T-cell (primary cell): ENCODE data around the gene EEPD1. TPM values are rescaled to one million over a fixed set of nuclear protein-coding genes. Genes with fewer than 3 reads are reported as not detected.

ENCODE experiments used
- ATAC-seq, 4 experiments: fragments of 200-7000 bp in 3 of 4; fragments of 150-1000 bp in 1 of 4; cut with Tn5 transposase; replicated peaks in 1 of 4; 1 replicate in 3 of 4; 2 replicates in 1 of 4; pipeline ENCODE4 v1.10.0; 2021; ENCODE audit warnings: moderate library complexity in 3 of 4, mild to moderate bottlenecking in 2 of 4, moderate number of reproducible peaks in 1 of 4
- CTCF ChIA-PET, 2 donors: fragments of 300-600 bp; sonication (Branson Sonifier 250); formaldehyde crosslinking; loops; one replicate each; lab custom pipeline; 2022; ENCODE audit warnings: antibody characterized with exemption in 2 of 2; lab: Charles Lee
- POLR2A ChIA-PET, 2 donors: fragments of 300-600 bp; sonication (Branson Sonifier 250); formaldehyde crosslinking; loops; one replicate each; lab custom pipeline; 2022; ENCODE audit warnings: antibody characterized with exemption in 2 of 2; lab: Charles Lee
- DNase-seq, 35 experiments: peaks; one replicate each; pipeline versions ENCODE4 v3.0.0 to v3.0.0-alpha.2; 2013 to 2023
- H3K27ac ChIP-seq: one replicate; pipeline ENCODE4 v1.5.1; 2013; ENCODE audit warnings: low read length
- H3K27me3 ChIP-seq, 2 experiments: replicated peaks in 1 of 2; 1 replicate in 1 of 2; 2 replicates in 1 of 2; pipeline versions ENCODE4 v1.6.1 to v1.7.0; 2013; ENCODE audit warnings: low read length in 1 of 2, mixed read lengths in 1 of 2; ENCODE audit not compliant: control insufficient read depth in 2 of 2, insufficient read depth in 2 of 2; ENCODE audit errors: extremely low read depth in 1 of 2
- H3K36me3 ChIP-seq, 2 donors: 1 replicate in 1 of 2; 2 replicates in 1 of 2; pipeline versions ENCODE4 v1.6.1 to v1.7.0; 2013; ENCODE audit warnings: low read length in 1 of 2; ENCODE audit not compliant: control insufficient read depth in 2 of 2, insufficient read depth in 1 of 2; ENCODE audit errors: extremely low read depth in 1 of 2
- H3K4me1 ChIP-seq, 2 experiments: 1 replicate in 1 of 2; 2 replicates in 1 of 2; pipeline versions ENCODE4 v1.6.1 to v1.7.0; 2013; ENCODE audit warnings: low read length in 2 of 2, mixed read lengths in 1 of 2; ENCODE audit not compliant: insufficient read depth in 2 of 2, control insufficient read depth in 1 of 2; ENCODE audit errors: extremely low read depth in 1 of 2
- H3K4me3 ChIP-seq, 2 donors: 1 replicate in 1 of 2; 2 replicates in 1 of 2; pipeline versions ENCODE4 v1.5.1 to v1.7.0; 2013; ENCODE audit warnings: mild to moderate bottlenecking in 2 of 2, low read length in 1 of 2, moderate library complexity in 1 of 2; ENCODE audit not compliant: control insufficient read depth in 1 of 2; ENCODE audit errors: extremely low read depth in 1 of 2
- H3K9me3 ChIP-seq: 2 replicates; pipeline ENCODE4 v1.7.0; 2013
- H3K27ac Mint-ChIP-seq, 2 donors: one replicate each; pipeline ENCODE4 v1.8.0; 2020 to 2021; ENCODE audit warnings: mild to moderate bottlenecking in 2 of 2, mixed read lengths in 2 of 2
- H3K27me3 Mint-ChIP-seq, 2 donors: one replicate each; pipeline ENCODE4 v1.8.0; 2021 to 2022; ENCODE audit warnings: mixed read lengths in 2 of 2
- H3K36me3 Mint-ChIP-seq: one replicate; pipeline ENCODE4 v1.8.0; 2021; ENCODE audit warnings: mixed read lengths
- H3K4me1 Mint-ChIP-seq, 3 donors: one replicate each; pipeline ENCODE4 v1.8.0; 2020 to 2022; ENCODE audit warnings: mixed read lengths in 3 of 3, mild to moderate bottlenecking in 1 of 3
- H3K4me3 Mint-ChIP-seq, 3 donors: one replicate each; pipeline ENCODE4 v1.8.0; 2020 to 2022; ENCODE audit warnings: mild to moderate bottlenecking in 3 of 3, mixed read lengths in 3 of 3, moderate library complexity in 3 of 3
- H3K9me3 Mint-ChIP-seq, 3 donors: one replicate each; pipeline ENCODE4 v1.8.0; 2020 to 2022; ENCODE audit warnings: mixed read lengths in 3 of 3
- WGBS: methylation state at CpG from one replicate; pipeline ENCODE4 v1.1.5; 2013; ENCODE audit warnings: missing lambda C conversion rate; ENCODE audit not compliant: insufficient coverage; 5-methylcytosine and 5-hydroxymethylcytosine counted together
- total RNA-seq, 35 experiments: library from RNA in 6 of 35; stranded (reverse) in 6 of 35; fragments of 120-200 nt in 1 of 35; gene quantifications; one replicate each; pipeline versions ENCODE4 v1.2.1 to v1.2.4 and lab custom pipeline; 2013 to 2026

Gene EEPD1
- total RNA-seq, 5 donors from 2014 or later (not counting 1 experiment from before 2014, with no cell fraction given), result 2.7 to 16.2 (median 4.2) TPM

DNA sequence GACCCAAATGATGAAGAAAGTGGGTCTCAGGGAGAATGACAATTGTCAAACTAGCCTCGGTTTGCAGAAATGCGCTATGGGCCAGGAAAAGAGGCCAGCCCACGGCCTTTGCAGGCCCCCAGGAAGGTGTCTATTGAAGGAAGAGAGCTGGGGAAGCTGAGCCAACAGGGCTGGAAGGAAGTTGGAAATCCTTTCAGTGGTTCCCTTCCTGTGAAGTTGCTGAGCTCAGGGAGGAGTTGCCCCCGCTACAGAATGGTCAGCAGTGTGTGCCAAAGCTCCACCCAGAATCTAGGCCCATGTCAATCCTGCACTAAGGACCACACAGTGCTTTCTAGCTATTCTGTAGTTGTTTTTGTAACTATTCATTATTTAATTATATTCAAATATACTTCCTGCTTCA lies 145.1 kb downstream of the EEPD1 start:
- Histone ChIP-seq H3K27ac (no peak overlapping the region), H3K9me3 (no peaks in the 10 kb centered on the region), H3K36me3 (peaks cover 6 to 9% of the 10 kb centered on the region in 2 donors), H3K4me1 (no peaks in the 10 kb centered on the region), H3K4me3 (no peak overlapping the region), H3K27me3 (no peaks in the 10 kb centered on the region)
- 92% methylated on average over 2 of the region's 4 CpGs for WGBS
- POLR2A ChIA-PET, result no interaction called here
- DNase-seq (no peak), ATAC-seq (no peak)
- Mint-ChIP-seq H3K4me1 (no peaks in the 10 kb centered on the region), H3K27me3 (no peaks in the 10 kb centered on the region), H3K36me3 (peaks cover 23% of the 10 kb centered on the region), H3K27ac (no peak overlapping the region), H3K9me3 (no peaks in the 10 kb centered on the region), H3K4me3 (no peak overlapping the region)
- CTCF ChIA-PET, result interaction anchor here (0.7 to 1.5 kb wide), 2 partner anchors 11 to 314 kb away, joined by 4 to 5 read pairs; no protein-coding TSS in a partner anchor

GRCh38 chr7:36299223-36299774 lies 146.2 kb downstream of the EEPD1 start:
- no peak for ATAC-seq
- no peaks in the 10 kb centered on the region for H3K27me3 Mint-ChIP-seq
- 97% methylated on average over 14 of the region's 17 CpGs for WGBS

DNA sequence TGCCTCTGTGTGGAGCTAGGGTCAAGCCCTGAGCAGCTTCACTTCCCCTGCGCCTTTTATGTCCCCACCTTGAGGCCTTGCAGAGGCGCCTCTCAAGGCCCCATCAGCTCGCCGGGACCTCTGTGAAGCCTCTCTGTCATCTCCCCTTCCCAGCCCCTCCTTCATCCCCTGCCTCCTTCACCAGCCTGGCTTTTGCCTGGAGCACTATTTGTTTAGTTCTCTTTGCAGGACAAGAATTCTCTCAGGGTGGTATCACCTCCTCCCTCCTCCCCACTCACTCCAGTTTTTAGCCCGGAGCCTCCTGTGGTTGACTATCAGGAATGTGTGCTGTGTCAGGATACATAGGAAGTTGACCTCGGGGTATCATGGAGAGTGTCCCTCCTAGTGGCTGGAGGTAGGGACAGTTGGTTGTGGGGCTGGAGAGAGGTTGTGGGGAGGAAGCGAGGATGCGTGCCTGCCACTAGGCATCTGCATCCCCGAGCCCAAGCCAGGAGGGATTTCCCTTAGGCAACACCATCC lies 146.8 kb downstream of the EEPD1 start:
- peaks cover 23% of the 10 kb centered on the region for H3K36me3 Mint-ChIP-seq
- no peak overlapping the region for H3K27ac ChIP-seq
- ChIA-PET POLR2A (no interaction called here), CTCF (interaction anchor here in 1 of 2 donors (1.0 kb wide), 1 partner anchor 20 kb away, joined by 4 read pairs; no protein-coding TSS in a partner anchor)
- H3K9me3 ChIP-seq, result no peaks in the 10 kb centered on the region
- ATAC-seq, result no peak
- H3K9me3 Mint-ChIP-seq, result no peaks in the 10 kb centered on the region
- H3K4me1 ChIP-seq, result no peaks in the 10 kb centered on the region
- H3K4me3 Mint-ChIP-seq, result no peak overlapping the region
- WGBS, result 79% methylated on average over 6 of the region's 9 CpGs
- H3K36me3 ChIP-seq, result peaks cover 6 to 9% of the 10 kb centered on the region in 2 donors
- H3K4me1 Mint-ChIP-seq, result no peaks in the 10 kb centered on the region
- H3K4me3 ChIP-seq, result no peak overlapping the region
- H3K27me3 ChIP-seq, result no peaks in the 10 kb centered on the region
- no peak overlapping the region for H3K27ac Mint-ChIP-seq
- DNase-seq, result no peak
- H3K27me3 Mint-ChIP-seq, result no peaks in the 10 kb centered on the region

More at GRCh38 chr7:36299223-36299774, 146.2 kb downstream of the EEPD1 start:
- ChIA-PET POLR2A (no interaction called here), CTCF (no interaction called here)
- Histone ChIP-seq H3K36me3 (peaks cover 6 to 9% of the 10 kb centered on the region in 2 donors), H3K4me3 (no peak overlapping the region), H3K9me3 (no peaks in the 10 kb centered on the region), H3K4me1 (no peaks in the 10 kb centered on the region), H3K27ac (no peak overlapping the region), H3K27me3 (no peaks in the 10 kb centered on the region)
- no peak overlapping the region for H3K4me3 Mint-ChIP-seq
- no peaks in the 10 kb centered on the region for H3K9me3 Mint-ChIP-seq
- H3K27ac Mint-ChIP-seq, result no peak overlapping the region
- peaks cover 23% of the 10 kb centered on the region for H3K36me3 Mint-ChIP-seq
- DNase-seq, result no peak
- H3K4me1 Mint-ChIP-seq, result no peaks in the 10 kb centered on the region

- H3K27me3 ChIP-seq, result no peaks in the 10 kb centered on the region
- Mint-ChIP-seq H3K36me3 (peaks cover 20% of the 10 kb centered on the region), H3K27ac (no peak overlapping the region), H3K4me3 (no peak overlapping the region), H3K27me3 (no peaks in the 10 kb centered on the region), H3K9me3 (no peaks in the 10 kb centered on the region), H3K4me1 (no peaks in the 10 kb centered on the region)
- CTCF ChIA-PET, result interaction anchor here (0.8 to 1.0 kb wide), 2 partner anchors 18 to 19 kb away, joined by 3 to 4 read pairs; no protein-coding TSS in a partner anchor
- no peak overlapping the region for H3K4me3 ChIP-seq
- H3K9me3 ChIP-seq, result no peaks in the 10 kb centered on the region
- no peak overlapping the region for H3K27ac ChIP-seq
- WGBS, result 80% methylated on average over 6 of the region's 9 CpGs
- DNase-seq (no peak), ATAC-seq (no peak)
- POLR2A ChIA-PET, result interaction anchor here (0.5 kb wide), 2 partner anchors 92 to 229 kb away, joined by 3 to 5 read pairs; no protein-coding TSS in a partner anchor
- peaks cover 6 to 9% of the 10 kb centered on the region in 2 donors for H3K36me3 ChIP-seq
- no peaks in the 10 kb centered on the region for H3K4me1 ChIP-seq
Measured at GRCh38 chr7:36300696-36301350, 147.8 kb downstream of the EEPD1 start.

DNA sequence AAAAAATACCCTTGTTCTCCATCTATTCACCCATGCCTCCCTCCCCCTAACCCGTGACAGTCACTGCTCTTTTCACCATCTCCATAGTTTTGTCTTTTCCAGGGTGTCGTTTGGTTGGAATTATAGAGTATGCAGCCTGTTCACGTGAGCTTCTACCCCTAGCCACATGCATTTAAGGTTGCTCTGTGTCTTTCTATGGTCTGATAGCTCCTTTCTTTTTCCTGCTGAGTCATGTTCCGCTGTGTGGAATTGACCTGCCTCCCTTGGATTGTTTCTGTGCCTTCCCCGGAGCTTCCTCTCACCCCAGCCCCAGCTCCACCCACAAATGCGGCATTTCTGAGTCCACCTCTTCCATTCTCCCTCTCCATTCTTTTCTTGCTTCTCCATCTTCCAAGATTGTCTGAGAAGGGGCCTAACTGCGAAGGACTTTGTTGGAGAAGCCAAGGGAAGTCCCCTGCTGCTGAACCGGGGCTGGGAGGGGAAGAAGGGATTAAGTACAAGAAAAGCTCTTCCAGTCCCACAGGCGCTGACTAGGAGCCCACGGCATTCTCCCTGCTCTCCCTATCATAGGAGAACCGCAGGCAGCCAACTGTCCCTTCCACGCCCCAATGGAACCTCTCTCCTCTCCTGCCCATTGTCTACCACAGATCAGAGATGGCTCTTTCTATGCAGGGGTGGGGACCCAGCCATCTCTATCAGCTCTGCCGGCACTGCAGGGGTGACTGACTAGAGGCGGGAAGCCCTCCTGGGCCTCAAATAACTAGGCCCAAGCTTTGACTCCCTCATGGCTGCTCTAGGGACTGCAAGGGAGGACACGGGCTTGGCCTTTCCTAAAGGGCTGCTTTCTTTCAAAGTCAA lies 149.1 kb downstream of the EEPD1 start:
- Histone ChIP-seq H3K27ac (no peak overlapping the region), H3K9me3 (no peaks in the 10 kb centered on the region), H3K36me3 (peaks cover 6 to 9% of the 10 kb centered on the region in 2 donors), H3K4me1 (no peaks in the 10 kb centered on the region), H3K4me3 (no peak overlapping the region), H3K27me3 (no peaks in the 10 kb centered on the region)
- ChIA-PET CTCF (interaction anchor here in 1 of 2 donors (1.4 kb wide), 1 partner anchor 15 kb away, joined by 3 read pairs; no protein-coding TSS in a partner anchor), POLR2A (no interaction called here)
- Mint-ChIP-seq H3K4me1 (no peaks in the 10 kb centered on the region), H3K4me3 (no peak overlapping the region), H3K27ac (no peak overlapping the region), H3K9me3 (no peaks in the 10 kb centered on the region), H3K27me3 (no peaks in the 10 kb centered on the region), H3K36me3 (peaks cover 20% of the 10 kb centered on the region)
- WGBS, result 92% methylated on average over 6 of the region's 15 CpGs
- ATAC-seq (no peak), DNase-seq (no peak)
